HCT116 (cell line): Measurements from ENCODE around the gene PPP1R15A.

Source experiments
- CTCF ChIP-seq, 3 experiments: fragments of 200-600 bp in 1 of 3; sonication (generic) in 1 of 3; IDR thresholded peaks in 2 of 3; conservative IDR thresholded peaks in 1 of 3; 2 replicates each; pipeline ENCODE4 v1.5.1; 2012 to 2017; ENCODE audit warnings: low read depth in 2 of 3, low read length in 2 of 3, antibody characterized with exemption in 1 of 3, borderline replicate concordance in 1 of 3, control low read depth in 1 of 3, mild to moderate bottlenecking in 1 of 3, mixed read lengths in 1 of 3, mixed run types in 1 of 3, moderate library complexity in 1 of 3; ENCODE audit not compliant: insufficient read depth in 1 of 3
- EZH2 ChIP-seq: fragments of 200-600 bp; sonication (generic); IDR thresholded peaks from 2 replicates; pipeline ENCODE4 v1.6.1; 2017; ENCODE audit warnings: antibody characterized with exemption, mixed run types
- POLR2A ChIP-seq: IDR thresholded peaks from 2 replicates; pipeline ENCODE4 v1.7.0; 2011; ENCODE audit warnings: borderline replicate concordance; ENCODE audit not compliant: insufficient read depth, insufficient read length; ENCODE audit errors: extremely low read depth
- RAD21 ChIP-seq: IDR thresholded peaks from 2 replicates; pipeline ENCODE4 v1.6.1; 2012; ENCODE audit warnings: low read depth, mild to moderate bottlenecking
- SIN3A ChIP-seq: IDR thresholded peaks from 2 replicates; pipeline ENCODE4 v1.6.1; 2012; ENCODE audit warnings: low read depth
- TCF7L2 ChIP-seq: IDR thresholded peaks from 2 replicates; pipeline ENCODE4 v1.7.0; 2011; ENCODE audit warnings: borderline replicate concordance, inconsistent platforms; ENCODE audit not compliant: insufficient read depth, insufficient read length; ENCODE audit errors: extremely low read depth
- ZNF274 ChIP-seq: fragments of 200-500 bp; sonication (Bioruptor generic); IDR thresholded peaks from 2 replicates; pipeline ENCODE4 v1.6.1; 2014; ENCODE audit warnings: mild to moderate bottlenecking, low read depth, low read length, inconsistent platforms
- TF ChIP-seq, protein P1 (sequence below): IDR thresholded peaks from 2 replicates; pipeline ENCODE4 v1.6.1; 2012; ENCODE audit warnings: low read depth

GRCh38 chr19:48899781-48900476, 27.7 kb downstream of the PPP1R15A start, which contains the start of gene NUCB1:
- TF ChIP-seq EZH2 (no peak), CTCF (IDR thresholded peaks at IDR 0.05 in 2 of 3, conservative IDR thresholded peaks at IDR 0.05 in 1 of 3; ENCODE audit: borderline replicate concordance in 1 of 3, insufficient read depth in 1 of 3, low read depth in 2 of 3, low read length in 2 of 3) (0 out of 6 replicates have a peak, but pooled peaks of 1 of the 3 experiments have one; percentile 18), RAD21 (no peak; the same call in 1 of the 2 replicates), SIN3A (no peak), POLR2A (no peak), TCF7L2 (peak; percentile 68), ZNF274 (no peak)
- TF ChIP-seq, protein P1, sequence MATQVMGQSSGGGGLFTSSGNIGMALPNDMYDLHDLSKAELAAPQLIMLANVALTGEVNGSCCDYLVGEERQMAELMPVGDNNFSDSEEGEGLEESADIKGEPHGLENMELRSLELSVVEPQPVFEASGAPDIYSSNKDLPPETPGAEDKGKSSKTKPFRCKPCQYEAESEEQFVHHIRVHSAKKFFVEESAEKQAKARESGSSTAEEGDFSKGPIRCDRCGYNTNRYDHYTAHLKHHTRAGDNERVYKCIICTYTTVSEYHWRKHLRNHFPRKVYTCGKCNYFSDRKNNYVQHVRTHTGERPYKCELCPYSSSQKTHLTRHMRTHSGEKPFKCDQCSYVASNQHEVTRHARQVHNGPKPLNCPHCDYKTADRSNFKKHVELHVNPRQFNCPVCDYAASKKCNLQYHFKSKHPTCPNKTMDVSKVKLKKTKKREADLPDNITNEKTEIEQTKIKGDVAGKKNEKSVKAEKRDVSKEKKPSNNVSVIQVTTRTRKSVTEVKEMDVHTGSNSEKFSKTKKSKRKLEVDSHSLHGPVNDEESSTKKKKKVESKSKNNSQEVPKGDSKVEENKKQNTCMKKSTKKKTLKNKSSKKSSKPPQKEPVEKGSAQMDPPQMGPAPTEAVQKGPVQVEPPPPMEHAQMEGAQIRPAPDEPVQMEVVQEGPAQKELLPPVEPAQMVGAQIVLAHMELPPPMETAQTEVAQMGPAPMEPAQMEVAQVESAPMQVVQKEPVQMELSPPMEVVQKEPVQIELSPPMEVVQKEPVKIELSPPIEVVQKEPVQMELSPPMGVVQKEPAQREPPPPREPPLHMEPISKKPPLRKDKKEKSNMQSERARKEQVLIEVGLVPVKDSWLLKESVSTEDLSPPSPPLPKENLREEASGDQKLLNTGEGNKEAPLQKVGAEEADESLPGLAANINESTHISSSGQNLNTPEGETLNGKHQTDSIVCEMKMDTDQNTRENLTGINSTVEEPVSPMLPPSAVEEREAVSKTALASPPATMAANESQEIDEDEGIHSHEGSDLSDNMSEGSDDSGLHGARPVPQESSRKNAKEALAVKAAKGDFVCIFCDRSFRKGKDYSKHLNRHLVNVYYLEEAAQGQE, result no peak
